Colonic mucosa (tissue), 4 donors: ENCODE data around the gene PRKN. TPM values are rescaled to one million over a fixed set of nuclear protein-coding genes. Genes with fewer than 3 reads are reported as not detected.

Source experiments
- DNase-seq: peaks from one replicate; pipeline ENCODE4 v3.0.0-alpha.2; 2020
- H3K27ac ChIP-seq: fragments of 200-600 bp; one replicate; pipeline ENCODE4 v1.8.0; 2021
- H3K27me3 ChIP-seq: fragments of 200-600 bp; one replicate; pipeline ENCODE4 v1.8.0; 2021
- H3K36me3 ChIP-seq: fragments of 200-600 bp; one replicate; pipeline ENCODE4 v1.8.0; 2021
- H3K4me1 ChIP-seq: fragments of 200-600 bp; one replicate; pipeline ENCODE4 v1.8.0; 2021; ENCODE audit warnings: mild to moderate bottlenecking
- H3K4me3 ChIP-seq: fragments of 200-600 bp; one replicate; pipeline ENCODE4 v1.8.0; 2021
- H3K9ac ChIP-seq, 2 donors: one replicate each; pipeline ENCODE4 v1.7.0; 2013; ENCODE audit warnings: control low read depth in 2 of 2, low read depth in 2 of 2, low read length in 2 of 2
- H3K9me3 ChIP-seq: fragments of 200-600 bp; one replicate; pipeline ENCODE4 v1.8.0; 2021
- intact Hi-C: fragments of 100-400 bp; cut with DNase I; formaldehyde crosslinking; loops from one replicate; pipeline ENCODE4 v1.14.1; 2022
- total RNA-seq, 2 donors: library from RNA; stranded (reverse); fragmentation: NEBNext Ultra II Directional in 1 of 2; extraction: Animal tissue kit (Norgen Biotek cat#: 25700) in 1 of 2; gene quantifications; one replicate each; pipeline ENCODE4 v1.2.1, GENCODE V29; 2021
- TF ChIP-seq, protein P1 (sequence below): fragments of 200-600 bp; IDR thresholded peaks from one replicate; pipeline ENCODE4 v1.8.0; 2022; ENCODE audit warnings: antibody characterized with exemption, mild to moderate bottlenecking
- donor health status: healthy.
- donor health status: DM: no; HTN: no; CAD: no.
- donor health status: DM: no; HTN: no; CAD: no.

PRKN gene
- total RNA-seq, 2 donors from 2014 or later = 3.7 to 8.1 TPM

DNA sequence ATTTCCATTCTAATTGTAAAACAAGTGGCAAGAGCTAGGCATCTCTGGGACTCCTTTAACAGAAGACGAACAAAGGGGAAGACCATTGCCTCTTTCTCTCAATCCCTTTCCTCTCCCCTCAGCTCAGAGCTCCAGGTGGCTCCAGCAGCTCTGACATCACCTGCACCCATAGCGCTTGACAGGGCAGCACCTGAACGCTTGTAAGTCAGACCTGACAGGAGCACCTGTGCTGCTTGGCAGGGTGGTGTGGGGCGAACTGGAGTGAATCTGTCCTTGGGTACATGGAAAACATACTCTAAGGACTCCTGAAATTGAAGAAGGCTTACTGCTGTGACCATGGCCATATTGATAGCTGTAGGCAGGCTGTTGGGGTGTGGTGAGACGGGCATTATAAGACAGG lies 1044.2 kb downstream of the PRKN start:
- Histone ChIP-seq H3K36me3 (no peaks in the 10 kb centered on the region), H3K4me3 (no peak overlapping the region), H3K27ac (no peak overlapping the region), H3K9me3 (no peaks in the 10 kb centered on the region), H3K9ac (no peak overlapping the region), H3K27me3 (no peaks in the 10 kb centered on the region), H3K4me1 (no peaks in the 10 kb centered on the region)
- no peak for DNase-seq
- intact Hi-C loops = no loop called here
- TF ChIP-seq, protein P1, sequence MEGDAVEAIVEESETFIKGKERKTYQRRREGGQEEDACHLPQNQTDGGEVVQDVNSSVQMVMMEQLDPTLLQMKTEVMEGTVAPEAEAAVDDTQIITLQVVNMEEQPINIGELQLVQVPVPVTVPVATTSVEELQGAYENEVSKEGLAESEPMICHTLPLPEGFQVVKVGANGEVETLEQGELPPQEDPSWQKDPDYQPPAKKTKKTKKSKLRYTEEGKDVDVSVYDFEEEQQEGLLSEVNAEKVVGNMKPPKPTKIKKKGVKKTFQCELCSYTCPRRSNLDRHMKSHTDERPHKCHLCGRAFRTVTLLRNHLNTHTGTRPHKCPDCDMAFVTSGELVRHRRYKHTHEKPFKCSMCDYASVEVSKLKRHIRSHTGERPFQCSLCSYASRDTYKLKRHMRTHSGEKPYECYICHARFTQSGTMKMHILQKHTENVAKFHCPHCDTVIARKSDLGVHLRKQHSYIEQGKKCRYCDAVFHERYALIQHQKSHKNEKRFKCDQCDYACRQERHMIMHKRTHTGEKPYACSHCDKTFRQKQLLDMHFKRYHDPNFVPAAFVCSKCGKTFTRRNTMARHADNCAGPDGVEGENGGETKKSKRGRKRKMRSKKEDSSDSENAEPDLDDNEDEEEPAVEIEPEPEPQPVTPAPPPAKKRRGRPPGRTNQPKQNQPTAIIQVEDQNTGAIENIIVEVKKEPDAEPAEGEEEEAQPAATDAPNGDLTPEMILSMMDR = no peak

DNA sequence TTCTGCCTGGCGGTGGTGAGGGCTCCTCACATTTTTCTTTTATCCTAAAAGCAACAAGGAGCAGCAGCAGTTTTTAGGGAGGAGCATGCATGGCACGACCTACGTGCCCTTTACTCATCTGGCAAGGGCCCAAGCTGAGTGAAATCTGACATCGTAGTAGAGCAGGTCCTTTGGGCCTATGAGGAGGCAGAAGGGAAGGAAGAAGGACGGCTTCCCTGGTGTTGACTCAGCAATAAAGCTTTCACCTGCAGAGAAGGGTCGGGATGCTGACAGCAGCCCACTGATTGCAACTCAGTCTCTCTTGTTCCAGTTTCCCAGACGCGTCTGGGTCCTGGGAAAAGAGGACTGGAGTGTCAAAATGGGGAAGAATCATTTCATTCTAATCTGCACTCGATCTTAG lies 1044.6 kb downstream of the PRKN start:
- intact Hi-C loops = no loop called here
- TF ChIP-seq, protein P1 = no peak
- Histone ChIP-seq H3K4me3 (no peak overlapping the region), H3K9me3 (no peaks in the 10 kb centered on the region), H3K9ac (no peak overlapping the region), H3K4me1 (no peaks in the 10 kb centered on the region), H3K36me3 (no peaks in the 10 kb centered on the region), H3K27me3 (no peaks in the 10 kb centered on the region), H3K27ac (no peak overlapping the region)
- DNase-seq = no peak

DNA sequence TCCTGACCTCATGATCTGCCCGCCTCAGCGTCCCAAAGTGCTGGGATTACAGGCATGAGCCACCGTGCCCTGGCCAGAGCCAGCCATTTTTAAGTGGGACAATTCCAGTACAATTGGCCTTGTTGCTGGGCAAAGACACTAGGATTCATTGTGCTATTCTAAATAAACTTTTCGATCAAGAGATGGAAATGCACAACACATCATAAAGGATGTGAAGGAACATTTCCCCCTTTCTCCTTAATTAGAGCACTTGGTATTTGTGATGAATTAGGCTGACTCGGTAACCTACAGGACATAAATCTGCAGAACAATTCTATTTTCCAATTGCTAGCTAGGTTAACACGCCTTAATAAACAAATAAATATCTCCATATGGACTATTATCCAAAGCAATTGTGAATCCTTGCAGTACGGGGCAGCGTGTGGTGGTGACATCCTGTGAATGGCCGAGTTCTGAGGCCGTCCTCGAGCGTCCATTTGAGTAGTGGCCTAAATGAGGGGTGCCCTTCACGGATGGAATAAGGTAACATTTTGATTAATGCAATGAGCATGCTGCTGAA lies 1047.5 kb downstream of the PRKN start:
- no peaks in the 10 kb centered on the region for H3K9me3 ChIP-seq
- no peaks in the 10 kb centered on the region for H3K27me3 ChIP-seq
- no peak overlapping the region for H3K9ac ChIP-seq
- H3K4me3 ChIP-seq = no peak overlapping the region
- no peaks in the 10 kb centered on the region for H3K4me1 ChIP-seq
- TF ChIP-seq, protein P1 = no peak
- H3K27ac ChIP-seq = no peak overlapping the region
- intact Hi-C loops = no loop called here
- no peaks in the 10 kb centered on the region for H3K36me3 ChIP-seq
- DNase-seq = no peak

DNA sequence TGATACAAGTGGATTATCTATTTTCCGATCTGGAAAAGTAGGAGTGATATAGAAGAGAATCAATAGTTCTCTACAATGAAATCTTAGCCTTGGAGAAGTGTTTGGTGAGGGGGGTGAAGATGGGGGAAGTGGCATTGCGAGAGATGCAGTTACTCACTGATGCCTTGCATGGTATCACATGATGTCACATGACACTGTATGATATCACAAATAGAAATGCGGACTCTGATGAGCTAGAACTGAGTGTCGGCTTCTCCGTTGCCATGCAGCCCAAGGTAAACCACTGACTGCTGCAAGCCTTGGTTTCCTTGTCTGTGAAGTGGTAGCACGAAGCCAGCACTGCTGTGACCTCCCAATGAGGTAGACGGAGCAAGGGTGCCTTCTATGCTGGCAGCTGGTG lies 1050.4 kb downstream of the PRKN start:
- no peaks in the 10 kb centered on the region for H3K9me3 ChIP-seq
- H3K36me3 ChIP-seq = no peaks in the 10 kb centered on the region
- H3K4me3 ChIP-seq = no peak overlapping the region
- intact Hi-C loops = no loop called here
- H3K9ac ChIP-seq = no peak overlapping the region
- TF ChIP-seq, protein P1 = no peak
- H3K27ac ChIP-seq = no peak overlapping the region
- DNase-seq = no peak
- no peaks in the 10 kb centered on the region for H3K4me1 ChIP-seq
- no peaks in the 10 kb centered on the region for H3K27me3 ChIP-seq

- intact Hi-C loops = no loop called here
- TF ChIP-seq, protein P1 = no peak
- H3K9ac ChIP-seq = no peak overlapping the region
- no peaks in the 10 kb centered on the region for H3K9me3 ChIP-seq
- H3K4me3 ChIP-seq = no peak overlapping the region
- H3K36me3 ChIP-seq = no peaks in the 10 kb centered on the region
- H3K4me1 ChIP-seq = no peaks in the 10 kb centered on the region
- DNase-seq = no peak
- no peak overlapping the region for H3K27ac ChIP-seq
- H3K27me3 ChIP-seq = no peaks in the 10 kb centered on the region
These were observed 1051.0 kb downstream of the PRKN start for GRCh38 chr6:161676586-161676985.
